Panc1 (cell line): ENCODE data around the gene SUMF1. TPM values are rescaled to one million over a fixed set of nuclear protein-coding genes. Genes with fewer than 3 reads are reported as not detected.

ENCODE experiments used
- ATAC-seq: fragments of 200-7000 bp; cut with Tn5 transposase; 2 replicates; pipeline ENCODE4 v1.9.1; 2020; ENCODE audit warnings: mild to moderate bottlenecking, moderate library complexity
- BruUV-seq: library from RNA; stranded (reverse); fragments of 400-500 nt; replicated peaks from 2 replicates; lab custom pipeline; 2021; lab: Mats Ljungman, UMichigan
- CTCF ChIA-PET: fragments of 300-600 bp; sonication (Branson Sonifier 250); formaldehyde crosslinking; loops from one replicate; lab custom pipeline; 2022; ENCODE audit warnings: antibody characterized with exemption; lab: Charles Lee
- POLR2A ChIA-PET: fragments of 300-600 bp; sonication (Branson Sonifier 250); formaldehyde crosslinking; loops from one replicate; lab custom pipeline; 2022; ENCODE audit warnings: antibody characterized with exemption; lab: Charles Lee
- DNase-seq: peaks from one replicate; pipeline ENCODE4 v3.0.0-alpha.2; 2010; ENCODE audit warnings: low read depth, low spot score
- H3K27ac ChIP-seq: 2 replicates; pipeline ENCODE4 v1.5.1; 2011; ENCODE audit warnings: mild to moderate bottlenecking, low read length, inconsistent platforms
- H3K27me3 ChIP-seq: fragments of 200-500 bp; sonication (Bioruptor generic); 2 replicates; pipeline ENCODE4 v1.6.0; 2014; ENCODE audit warnings: low read length, inconsistent platforms; ENCODE audit not compliant: control insufficient read depth, insufficient read depth
- H3K36me3 ChIP-seq: fragments of 200-500 bp; sonication (Bioruptor generic); 2 replicates; pipeline ENCODE4 v1.5.1; 2014; ENCODE audit warnings: inconsistent platforms, mild to moderate bottlenecking, low read length, moderate library complexity; ENCODE audit not compliant: control insufficient read depth, insufficient read depth
- H3K4me1 ChIP-seq: 2 replicates; pipeline ENCODE4 v1.5.1; 2011; ENCODE audit warnings: inconsistent platforms, mild to moderate bottlenecking, low read length, moderate library complexity; ENCODE audit not compliant: control insufficient read depth, insufficient read depth
- H3K4me3 ChIP-seq, 2 experiments: 2 replicates each; pipeline ENCODE4 v1.5.1; 2011 to 2012; ENCODE audit warnings: low read depth in 2 of 2, low read length in 2 of 2, mild to moderate bottlenecking in 2 of 2, inconsistent platforms in 1 of 2, moderate library complexity in 1 of 2
- H3K9me3 ChIP-seq: fragments of 200-500 bp; sonication (Bioruptor generic); 2 replicates; pipeline ENCODE4 v1.5.1; 2014; ENCODE audit warnings: low read depth, mild to moderate bottlenecking, inconsistent platforms, low read length, moderate library complexity; ENCODE audit not compliant: control insufficient read depth, insufficient read depth
- CTCF ChIP-seq: fragments of 450-650 bp; IDR thresholded peaks from 2 replicates; pipeline ENCODE4 v1.5.1; 2017; ENCODE audit warnings: mild to moderate bottlenecking
- POLR2AphosphoS5 ChIP-seq: IDR thresholded peaks from 2 replicates; pipeline ENCODE4 v1.6.1; 2012; ENCODE audit warnings: mild to moderate bottlenecking, low read depth, low read length, moderate library complexity
- REST ChIP-seq, 2 experiments: IDR thresholded peaks; 2 replicates each; pipeline ENCODE4 v1.6.1; 2011 to 2012; ENCODE audit warnings: low read depth in 2 of 2, control low read depth in 1 of 2, low read length in 1 of 2, mild to moderate bottlenecking in 1 of 2, moderate library complexity in 1 of 2; ENCODE audit not compliant: insufficient read depth in 1 of 2
- SIN3A ChIP-seq: IDR thresholded peaks from 2 replicates; pipeline ENCODE4 v1.6.1; 2012; ENCODE audit warnings: low read depth, mild to moderate bottlenecking, low read length, moderate library complexity, borderline replicate concordance; ENCODE audit not compliant: insufficient read depth
- TCF7L2 ChIP-seq: IDR thresholded peaks from 2 replicates; pipeline ENCODE4 v1.6.1; 2011; ENCODE audit warnings: mild to moderate bottlenecking, low read depth, low read length, inconsistent platforms
- in situ Hi-C: cut with HindIII; loops from 2 replicates; pipeline ENCODE4 v1.10.0; 2016; ENCODE audit warnings: low sequenced_read_pairs, low pct_unique_long_range_greater_than_20kb
- intact Hi-C: fragments of 100-400 bp; cut with micrococcal nuclease; formaldehyde crosslinking; loops from one replicate; pipeline ENCODE4 v1.10.0; 2022; ENCODE audit not compliant: unreplicated experiment
- total RNA-seq: library from RNA; stranded (reverse); gene quantifications from one replicate; pipeline ENCODE4 v1.2.1, GENCODE V29; 2021; ENCODE audit not compliant: unreplicated experiment

SUMF1 gene
- total RNA-seq, 1 experiment from 2014 or later, result 15.5 TPM

- no TSS peak for BruUV-seq
- in situ Hi-C loops (no loop called here), intact Hi-C loops (no loop called here)
- DNase-seq (no peak), ATAC-seq (no peak)
- CTCF ChIA-PET, result no interaction called here
- TF ChIP-seq POLR2AphosphoS5, result no peak
- Histone ChIP-seq H3K4me1 (no peaks in the 10 kb centered on the region), H3K27ac (no peak overlapping the region), H3K36me3 (no peaks in the 10 kb centered on the region), H3K27me3 (no peaks in the 10 kb centered on the region), H3K9me3 (no peaks in the 10 kb centered on the region), H3K4me3 (no peak overlapping the region)
- POLR2A ChIA-PET, result no interaction called here
Observed at GRCh38 chr3:4396006-4396405, 71.1 kb downstream of the SUMF1 start.

GRCh38 chr3:4395448-4395847 is 71.6 kb downstream of the SUMF1 start:
- H3K36me3 ChIP-seq, result no peaks in the 10 kb centered on the region
- ATAC-seq, result no peak
- TF ChIP-seq REST (IDR thresholded peaks at IDR 0.05; ENCODE audit: insufficient read depth in 1 of 2, low read depth in 2 of 2, low read length in 1 of 2) (no peak), POLR2AphosphoS5 (no peak), TCF7L2 (no peak), CTCF (no peak), SIN3A (no peak)
- no peaks in the 10 kb centered on the region for H3K9me3 ChIP-seq
- BruUV-seq, result no TSS peak
- no peak overlapping the region for H3K4me3 ChIP-seq
- H3K27ac ChIP-seq, result no peak overlapping the region
- CTCF ChIA-PET, result no interaction called here
- intact Hi-C loops, result no loop called here
- DNase-seq, result no peak
- POLR2A ChIA-PET, result no interaction called here
- no peaks in the 10 kb centered on the region for H3K27me3 ChIP-seq
- in situ Hi-C loops, result no loop called here
- no peaks in the 10 kb centered on the region for H3K4me1 ChIP-seq

- Histone ChIP-seq H3K4me3 (no peak overlapping the region), H3K36me3 (no peaks in the 10 kb centered on the region), H3K27ac (no peak overlapping the region), H3K27me3 (no peaks in the 10 kb centered on the region), H3K4me1 (no peaks in the 10 kb centered on the region), H3K9me3 (no peaks in the 10 kb centered on the region)
- BruUV-seq, result no TSS peak
- TF ChIP-seq SIN3A (no peak), TCF7L2 (no peak), POLR2AphosphoS5 (no peak), CTCF (no peak), REST (IDR thresholded peaks at IDR 0.05; ENCODE audit: insufficient read depth in 1 of 2, low read depth in 2 of 2, low read length in 1 of 2) (no peak)
- in situ Hi-C loops, result no loop called here
- no peak for ATAC-seq
- CTCF ChIA-PET, result no interaction called here
- intact Hi-C loops, result no loop called here
- no peak for DNase-seq
- POLR2A ChIA-PET, result no interaction called here
Observed at GRCh38 chr3:4394567-4394966, 72.5 kb downstream of the SUMF1 start.
